Measurements from ENCODE around the gene ADAMTS19.

Gene ADAMTS19

GRCh38 chr5:129617206-129617605, 157.1 kb downstream of the ADAMTS19 start:
- Histone ChIP-seq H3K4me1 (ENCODE audit: insufficient read depth, poor library complexity, severe bottlenecking) (no peaks in the 10 kb centered on the region), H3K27ac (ENCODE audit: poor library complexity, severe bottlenecking) (no peak overlapping the region), H3K36me3 (ENCODE audit: low read depth) (no peaks in the 10 kb centered on the region), H3K9me3 (ENCODE audit: severe bottlenecking) (no peaks in the 10 kb centered on the region), H3K27me3 (ENCODE audit: insufficient read depth, poor library complexity, severe bottlenecking) (peaks cover 4% of the 10 kb centered on the region), H3K4me3 (ENCODE audit: severe bottlenecking) (no peak overlapping the region)
- DNase-seq (ENCODE audit: low spot score) = no peak
- ATAC-seq (ENCODE audit: low read depth) = no peak
- no peak for TF ChIP-seq CTCF (IDR thresholded peaks at IDR 0.05; ENCODE audit: poor library complexity, severe bottlenecking)

- peaks cover 4% of the 10 kb centered on the region for H3K27me3 ChIP-seq (ENCODE audit: insufficient read depth, poor library complexity, severe bottlenecking)
- H3K27ac ChIP-seq (ENCODE audit: poor library complexity, severe bottlenecking) = no peak overlapping the region
- H3K9me3 ChIP-seq (ENCODE audit: severe bottlenecking) = no peaks in the 10 kb centered on the region
- H3K4me1 ChIP-seq (ENCODE audit: insufficient read depth, poor library complexity, severe bottlenecking) = no peaks in the 10 kb centered on the region
- no peak overlapping the region for H3K4me3 ChIP-seq (ENCODE audit: severe bottlenecking)
- DNase-seq (ENCODE audit: low spot score) = no peak
- TF ChIP-seq CTCF (IDR thresholded peaks at IDR 0.05; ENCODE audit: poor library complexity, severe bottlenecking) = no peak
- no peaks in the 10 kb centered on the region for H3K36me3 ChIP-seq (ENCODE audit: low read depth)
- ATAC-seq (ENCODE audit: low read depth) = no peak
Observed at GRCh38 chr5:129619782-129620181, 159.7 kb downstream of the ADAMTS19 start.

- DNase-seq (ENCODE audit: low spot score) = no peak
- Histone ChIP-seq H3K27ac (ENCODE audit: poor library complexity, severe bottlenecking) (no peak overlapping the region), H3K9me3 (ENCODE audit: severe bottlenecking) (no peaks in the 10 kb centered on the region), H3K36me3 (ENCODE audit: low read depth) (no peaks in the 10 kb centered on the region), H3K27me3 (ENCODE audit: insufficient read depth, poor library complexity, severe bottlenecking) (peaks cover 4% of the 10 kb centered on the region), H3K4me3 (ENCODE audit: severe bottlenecking) (no peak overlapping the region), H3K4me1 (ENCODE audit: insufficient read depth, poor library complexity, severe bottlenecking) (no peaks in the 10 kb centered on the region)
- ATAC-seq (ENCODE audit: low read depth) = no peak
- TF ChIP-seq CTCF (IDR thresholded peaks at IDR 0.05; ENCODE audit: poor library complexity, severe bottlenecking) = no peak
Observed at GRCh38 chr5:129622531-129622930, 162.4 kb downstream of the ADAMTS19 start.

- Histone ChIP-seq H3K27ac (ENCODE audit: poor library complexity, severe bottlenecking) (no peak overlapping the region), H3K36me3 (ENCODE audit: low read depth) (no peaks in the 10 kb centered on the region), H3K27me3 (ENCODE audit: insufficient read depth, poor library complexity, severe bottlenecking) (no peaks in the 10 kb centered on the region), H3K4me1 (ENCODE audit: insufficient read depth, poor library complexity, severe bottlenecking) (no peaks in the 10 kb centered on the region), H3K9me3 (ENCODE audit: severe bottlenecking) (no peaks in the 10 kb centered on the region), H3K4me3 (ENCODE audit: severe bottlenecking) (no peak overlapping the region)
- no peak for TF ChIP-seq CTCF (IDR thresholded peaks at IDR 0.05; ENCODE audit: poor library complexity, severe bottlenecking)
- no peak for ATAC-seq (ENCODE audit: low read depth)
- no peak for DNase-seq (ENCODE audit: low spot score)
Observed at GRCh38 chr5:129629575-129629974, 169.5 kb downstream of the ADAMTS19 start.

- no peak for TF ChIP-seq CTCF (IDR thresholded peaks at IDR 0.05; ENCODE audit: poor library complexity, severe bottlenecking)
- Histone ChIP-seq H3K4me3 (ENCODE audit: severe bottlenecking) (no peak overlapping the region), H3K9me3 (ENCODE audit: severe bottlenecking) (no peaks in the 10 kb centered on the region), H3K36me3 (ENCODE audit: low read depth) (no peaks in the 10 kb centered on the region), H3K27me3 (ENCODE audit: insufficient read depth, poor library complexity, severe bottlenecking) (no peaks in the 10 kb centered on the region), H3K27ac (ENCODE audit: poor library complexity, severe bottlenecking) (no peak overlapping the region), H3K4me1 (ENCODE audit: insufficient read depth, poor library complexity, severe bottlenecking) (no peaks in the 10 kb centered on the region)
- DNase-seq (ENCODE audit: low spot score) (no peak), ATAC-seq (ENCODE audit: low read depth) (no peak)
Observed at GRCh38 chr5:129630101-129630500, 170.0 kb downstream of the ADAMTS19 start.

Measured in RWPE2 (cell line).